HCT116 (cell line): ENCODE results near the gene KLHL18. TPM values are rescaled to one million over a fixed set of nuclear protein-coding genes. Genes with fewer than 3 reads are reported as not detected.

ENCODE experiments used
- ATAC-seq: fragments of 200-7000 bp; cut with Tn5 transposase; 2 replicates; pipeline ENCODE4 v1.9.1; 2020; ENCODE audit warnings: mild to moderate bottlenecking, moderate library complexity
- BruUV-seq: library from RNA; stranded (reverse); fragments of 400-500 nt; replicated peaks from 2 replicates; lab custom pipeline; 2021; lab: Mats Ljungman, UMichigan
- CTCF ChIA-PET: fragments of 300-600 bp; sonication (Branson Sonifier 250); formaldehyde crosslinking; loops from one replicate; lab custom pipeline; 2021; ENCODE audit warnings: antibody characterized with exemption; lab: Charles Lee
- POLR2A ChIA-PET: fragments of 300-600, 350-600 bp; sonication (Branson Sonifier 250); formaldehyde crosslinking; loops from one replicate; lab custom pipeline; 2021; ENCODE audit warnings: antibody characterized with exemption; lab: Charles Lee
- RAD21 ChIA-PET, 2 experiments: fragments of 300-600 bp; sonication (Branson Sonifier 250); formaldehyde crosslinking; loops; one replicate each; lab custom pipeline; 2023; ENCODE audit warnings: low total read pairs in 2 of 2; ENCODE audit not compliant: uncharacterized antibody in 2 of 2, unreplicated experiment in 2 of 2, low non-redundant PET in 1 of 2; lab: Charles Lee
- DNase-seq: peaks from one replicate; pipeline ENCODE4 v3.0.0-alpha.2; 2010; ENCODE audit warnings: low read depth, low spot score
- H2AFZ ChIP-seq: fragments of 200-600 bp; shearing (Covaris generic), sonication (generic); 2 replicates; pipeline ENCODE4 v1.6.1; 2017; ENCODE audit warnings: low read depth, mixed run types, mixed read lengths, antibody characterized with exemption, low read length; ENCODE audit not compliant: poor library complexity, severe bottlenecking
- H3K27ac ChIP-seq: 2 replicates; pipeline ENCODE4 v1.5.1; 2012; ENCODE audit warnings: low read depth, low read length
- H3K27me3 ChIP-seq: fragments of 200-600 bp; sonication (generic); 2 replicates; pipeline ENCODE4 v1.6.1; 2016; ENCODE audit warnings: mixed run types, low read length, mixed read lengths; ENCODE audit not compliant: insufficient read depth
- H3K36me3 ChIP-seq, 2 experiments: fragments of 200-500 bp in 1 of 2; fragments of 200-600 bp in 1 of 2; sonication (Bioruptor generic) in 1 of 2; sonication (generic) in 1 of 2; 2 replicates each; pipeline versions ENCODE4 v1.5.1 to v1.6.1; 2014 to 2016; ENCODE audit warnings: low read length in 2 of 2, inconsistent platforms in 1 of 2, mixed read lengths in 1 of 2, mixed run types in 1 of 2; ENCODE audit not compliant: insufficient read depth in 2 of 2, control insufficient read depth in 1 of 2
- H3K4me1 ChIP-seq, 2 experiments: fragments of 200-600 bp in 1 of 2; sonication (generic) in 1 of 2; 2 replicates each; pipeline versions ENCODE4 v1.5.1 to v1.6.1; 2012 to 2017; ENCODE audit warnings: low read length in 2 of 2, inconsistent platforms in 1 of 2, mild to moderate bottlenecking in 1 of 2, mixed read lengths in 1 of 2, mixed run types in 1 of 2, moderate library complexity in 1 of 2; ENCODE audit not compliant: insufficient read depth in 2 of 2, control insufficient read depth in 1 of 2
- H3K4me2 ChIP-seq: fragments of 200-600 bp; sonication (generic); 2 replicates; pipeline ENCODE4 v1.6.1; 2017; ENCODE audit warnings: mixed run types, low read length, mixed read lengths
- H3K4me3 ChIP-seq, 2 experiments: fragments of 200-600 bp in 1 of 2; sonication (generic) in 1 of 2; replicated peaks in 1 of 2; 2 replicates each; pipeline ENCODE4 v1.5.1; 2011 to 2016; ENCODE audit warnings: low read length in 2 of 2, control low read depth in 1 of 2, low read depth in 1 of 2, mild to moderate bottlenecking in 1 of 2, mixed read lengths in 1 of 2, mixed run types in 1 of 2
- H3K79me2 ChIP-seq: fragments of 200-600 bp; sonication (generic); 2 replicates; pipeline ENCODE4 v1.6.1; 2017; ENCODE audit warnings: mild to moderate bottlenecking, mixed run types, low read length, moderate library complexity, mixed read lengths; ENCODE audit not compliant: insufficient read depth
- H3K9ac ChIP-seq: fragments of 200-600 bp; sonication (generic); 2 replicates; pipeline ENCODE4 v1.6.1; 2016; ENCODE audit warnings: low read length, mixed read lengths
- H3K9me2 ChIP-seq: fragments of 200-600 bp; sonication (generic), shearing (Covaris generic); 2 replicates; pipeline ENCODE4 v1.6.1; 2017; ENCODE audit warnings: mixed run types, mild to moderate bottlenecking, moderate library complexity; ENCODE audit not compliant: insufficient read depth
- H3K9me3 ChIP-seq, 2 experiments: fragments of 200-500 bp in 1 of 2; fragments of 200-600 bp in 1 of 2; sonication (Bioruptor generic) in 1 of 2; sonication (generic) in 1 of 2; 2 replicates each; pipeline ENCODE4 v1.6.1; 2014 to 2017; ENCODE audit warnings: low read length in 2 of 2, mixed read lengths in 2 of 2, inconsistent platforms in 1 of 2, low read depth in 1 of 2, mild to moderate bottlenecking in 1 of 2, mixed run types in 1 of 2, moderate library complexity in 1 of 2; ENCODE audit not compliant: control insufficient read depth in 1 of 2, insufficient read depth in 1 of 2
- H4K20me1 ChIP-seq: fragments of 200-600 bp; sonication (generic), shearing (Covaris generic); 2 replicates; pipeline ENCODE4 v1.6.1; 2017; ENCODE audit warnings: mixed run types, mild to moderate bottlenecking, moderate library complexity; ENCODE audit not compliant: insufficient read depth
- CBX3 ChIP-seq: IDR thresholded peaks from 2 replicates; pipeline ENCODE4 v1.6.1; 2012; ENCODE audit warnings: low read depth
- CEBPB ChIP-seq: IDR thresholded peaks from 2 replicates; pipeline ENCODE4 v1.6.1; 2012; ENCODE audit warnings: low read depth
- EGR1 ChIP-seq: IDR thresholded peaks from 2 replicates; pipeline ENCODE4 v1.6.1; 2012; ENCODE audit warnings: low read depth
- EZH2 ChIP-seq: fragments of 200-600 bp; sonication (generic); IDR thresholded peaks from 2 replicates; pipeline ENCODE4 v1.6.1; 2017; ENCODE audit warnings: antibody characterized with exemption, mixed run types
- EZH2phosphoT487 ChIP-seq: fragments of 200-600 bp; IDR thresholded peaks from 2 replicates; pipeline ENCODE4 v1.6.1; 2018; ENCODE audit warnings: antibody characterized with exemption, borderline replicate concordance
- FOSL1 ChIP-seq: IDR thresholded peaks from 2 replicates; pipeline ENCODE4 v1.6.1; 2012; ENCODE audit warnings: low read depth
- JUND ChIP-seq: IDR thresholded peaks from 2 replicates; pipeline ENCODE4 v1.6.1; 2012
- POLR2A ChIP-seq: IDR thresholded peaks from 2 replicates; pipeline ENCODE4 v1.7.0; 2011; ENCODE audit warnings: borderline replicate concordance; ENCODE audit not compliant: insufficient read depth, insufficient read length; ENCODE audit errors: extremely low read depth
- POLR2AphosphoS5 ChIP-seq: IDR thresholded peaks from 2 replicates; pipeline ENCODE4 v1.6.1; 2011; ENCODE audit warnings: mild to moderate bottlenecking, low read depth, low read length, moderate library complexity
- RAD21 ChIP-seq: IDR thresholded peaks from 2 replicates; pipeline ENCODE4 v1.6.1; 2012; ENCODE audit warnings: low read depth, mild to moderate bottlenecking
- SRF ChIP-seq: IDR thresholded peaks from 2 replicates; pipeline ENCODE4 v1.6.1; 2012; ENCODE audit warnings: low read depth
- TCF7L2 ChIP-seq: IDR thresholded peaks from 2 replicates; pipeline ENCODE4 v1.7.0; 2011; ENCODE audit warnings: borderline replicate concordance, inconsistent platforms; ENCODE audit not compliant: insufficient read depth, insufficient read length; ENCODE audit errors: extremely low read depth
- YY1 ChIP-seq: IDR thresholded peaks from 2 replicates; pipeline ENCODE4 v1.6.1; 2011; ENCODE audit warnings: low read length, low read depth, moderate library complexity, mild to moderate bottlenecking; ENCODE audit not compliant: insufficient replicate concordance; ENCODE audit errors: extremely low read depth
- ZBTB33 ChIP-seq: IDR thresholded peaks from 2 replicates; pipeline ENCODE4 v1.6.1; 2011; ENCODE audit warnings: mild to moderate bottlenecking, low read length, moderate library complexity; ENCODE audit not compliant: insufficient replicate concordance; ENCODE audit errors: extremely low read depth
- ZNF274 ChIP-seq: fragments of 200-500 bp; sonication (Bioruptor generic); IDR thresholded peaks from 2 replicates; pipeline ENCODE4 v1.6.1; 2014; ENCODE audit warnings: mild to moderate bottlenecking, low read depth, low read length, inconsistent platforms
- intact Hi-C: fragments of 100-400 bp; cut with micrococcal nuclease; formaldehyde crosslinking; loops from 2 replicates; pipeline ENCODE4 v1.10.0; 2022
- total RNA-seq: library from RNA; stranded (reverse); gene quantifications from one replicate; pipeline ENCODE4 v1.2.1, GENCODE V29; 2021; ENCODE audit not compliant: unreplicated experiment
- TF ChIP-seq, protein P1 (sequence below): IDR thresholded peaks from 2 replicates; pipeline ENCODE4 v1.6.1; 2012; ENCODE audit warnings: low read depth
- TF ChIP-seq, protein P2 (sequence below): IDR thresholded peaks from 2 replicates; pipeline ENCODE4 v1.6.1; 2012
- TF ChIP-seq, protein P3 (sequence below): IDR thresholded peaks from 2 replicates; pipeline ENCODE4 v1.6.1; 2012

The KLHL18 gene
- total RNA-seq, 1 experiment from 2014 or later: 32.3 TPM

GRCh38 chr3:47384425-47384824 lies 101.7 kb downstream of the KLHL18 start:
- intact Hi-C loops: no loop called here
- no TSS peak for BruUV-seq

More at GRCh38 chr3:47384425-47384824, 101.7 kb downstream of the KLHL18 start:
- no peaks in the 10 kb centered on the region; a peak in 1 of 4 replicates for H3K36me3 ChIP-seq
- H3K27ac ChIP-seq: no peak overlapping the region
- no peak overlapping the region for H3K4me2 ChIP-seq
- peaks cover 5 to 17% of the 10 kb centered on the region in 2 experiments for H3K4me1 ChIP-seq
- ChIA-PET CTCF (no interaction called here), POLR2A (no interaction called here), RAD21 (no interaction called here)
- no peaks in the 10 kb centered on the region for H4K20me1 ChIP-seq
- no peaks in the 10 kb centered on the region for H3K27me3 ChIP-seq
- ATAC-seq: no peak
- peaks cover 90% of the 10 kb centered on the region for H3K79me2 ChIP-seq
- H3K9me2 ChIP-seq: no peaks in the 10 kb centered on the region
- H3K9ac ChIP-seq: no peak overlapping the region
- no peak for TF ChIP-seq EZH2
- TF ChIP-seq, protein P1, sequence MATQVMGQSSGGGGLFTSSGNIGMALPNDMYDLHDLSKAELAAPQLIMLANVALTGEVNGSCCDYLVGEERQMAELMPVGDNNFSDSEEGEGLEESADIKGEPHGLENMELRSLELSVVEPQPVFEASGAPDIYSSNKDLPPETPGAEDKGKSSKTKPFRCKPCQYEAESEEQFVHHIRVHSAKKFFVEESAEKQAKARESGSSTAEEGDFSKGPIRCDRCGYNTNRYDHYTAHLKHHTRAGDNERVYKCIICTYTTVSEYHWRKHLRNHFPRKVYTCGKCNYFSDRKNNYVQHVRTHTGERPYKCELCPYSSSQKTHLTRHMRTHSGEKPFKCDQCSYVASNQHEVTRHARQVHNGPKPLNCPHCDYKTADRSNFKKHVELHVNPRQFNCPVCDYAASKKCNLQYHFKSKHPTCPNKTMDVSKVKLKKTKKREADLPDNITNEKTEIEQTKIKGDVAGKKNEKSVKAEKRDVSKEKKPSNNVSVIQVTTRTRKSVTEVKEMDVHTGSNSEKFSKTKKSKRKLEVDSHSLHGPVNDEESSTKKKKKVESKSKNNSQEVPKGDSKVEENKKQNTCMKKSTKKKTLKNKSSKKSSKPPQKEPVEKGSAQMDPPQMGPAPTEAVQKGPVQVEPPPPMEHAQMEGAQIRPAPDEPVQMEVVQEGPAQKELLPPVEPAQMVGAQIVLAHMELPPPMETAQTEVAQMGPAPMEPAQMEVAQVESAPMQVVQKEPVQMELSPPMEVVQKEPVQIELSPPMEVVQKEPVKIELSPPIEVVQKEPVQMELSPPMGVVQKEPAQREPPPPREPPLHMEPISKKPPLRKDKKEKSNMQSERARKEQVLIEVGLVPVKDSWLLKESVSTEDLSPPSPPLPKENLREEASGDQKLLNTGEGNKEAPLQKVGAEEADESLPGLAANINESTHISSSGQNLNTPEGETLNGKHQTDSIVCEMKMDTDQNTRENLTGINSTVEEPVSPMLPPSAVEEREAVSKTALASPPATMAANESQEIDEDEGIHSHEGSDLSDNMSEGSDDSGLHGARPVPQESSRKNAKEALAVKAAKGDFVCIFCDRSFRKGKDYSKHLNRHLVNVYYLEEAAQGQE: no peak
- TF ChIP-seq CBX3: no peak
- TF ChIP-seq POLR2A: no peak
- no peak for TF ChIP-seq JUND
- no peak for TF ChIP-seq RAD21
- no peak for TF ChIP-seq ZNF274
- no peak for TF ChIP-seq CEBPB
- no peak for TF ChIP-seq TCF7L2
- no peak for TF ChIP-seq POLR2AphosphoS5
- TF ChIP-seq, protein P2, sequence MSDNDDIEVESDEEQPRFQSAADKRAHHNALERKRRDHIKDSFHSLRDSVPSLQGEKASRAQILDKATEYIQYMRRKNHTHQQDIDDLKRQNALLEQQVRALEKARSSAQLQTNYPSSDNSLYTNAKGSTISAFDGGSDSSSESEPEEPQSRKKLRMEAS: no peak
- TF ChIP-seq EGR1: no peak
- TF ChIP-seq EZH2phosphoT487: no peak
- no peak for TF ChIP-seq ZBTB33
- TF ChIP-seq, protein P3, sequence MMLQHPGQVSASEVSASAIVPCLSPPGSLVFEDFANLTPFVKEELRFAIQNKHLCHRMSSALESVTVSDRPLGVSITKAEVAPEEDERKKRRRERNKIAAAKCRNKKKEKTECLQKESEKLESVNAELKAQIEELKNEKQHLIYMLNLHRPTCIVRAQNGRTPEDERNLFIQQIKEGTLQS: no peak
- no peak for TF ChIP-seq YY1
- TF ChIP-seq FOSL1: no peak
- TF ChIP-seq SRF: no peak
- H3K9me3 ChIP-seq: no peaks in the 10 kb centered on the region
- no peak for DNase-seq
- no peak overlapping the region for H2AFZ ChIP-seq
- H3K4me3 ChIP-seq: no peak overlapping the region
